NCI-H226 (cell line): ENCODE data around the gene CSH1.
A peak's percentile ranks its signal among the peaks of the same experiment; 100 is the strongest.

ENCODE experiments used
- DNase-seq: peaks from one replicate; pipeline ENCODE4 v3.0.0-alpha.2; 2015

Gene CSH1

DNA sequence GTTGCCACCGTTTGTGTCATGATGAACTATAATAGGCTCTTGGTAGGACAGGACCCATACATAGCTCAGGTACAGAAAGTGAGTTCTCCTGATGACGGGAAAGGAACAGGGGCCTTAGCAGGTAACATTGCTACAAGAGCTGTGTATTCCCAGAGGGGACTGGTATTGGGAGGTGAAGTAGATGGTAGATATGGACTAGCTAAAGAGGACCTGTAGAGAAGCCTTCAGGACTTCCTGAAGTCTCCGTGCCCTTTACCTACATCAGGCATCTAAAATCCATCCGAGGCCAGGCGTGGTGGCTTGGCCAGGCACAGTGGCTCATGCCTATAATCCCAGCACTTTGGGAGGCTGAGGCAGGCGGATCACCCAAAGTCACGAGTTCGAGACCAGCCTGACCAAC lies 41.2 kb downstream of the CSH1 start:
- no peak for DNase-seq

DNA sequence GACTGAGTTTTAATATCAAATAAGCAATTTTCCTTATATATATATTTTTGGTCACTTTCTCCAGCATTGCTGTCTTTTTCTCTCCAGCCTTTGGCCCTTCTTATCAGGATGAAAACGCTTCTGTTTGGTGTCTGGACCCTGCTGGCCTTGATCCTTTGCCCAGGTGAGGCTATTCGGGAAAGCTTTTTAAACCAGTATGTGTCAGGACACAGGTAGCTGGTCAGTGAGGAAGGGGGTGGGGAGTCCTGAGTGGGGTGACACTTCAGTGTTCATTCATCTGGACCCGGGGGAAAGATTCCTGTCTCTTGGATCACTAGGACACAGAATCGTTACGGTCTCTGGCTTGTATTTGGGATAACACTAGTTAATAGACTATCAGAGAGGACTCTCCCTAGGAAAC lies 41.7 kb downstream of the CSH1 start:
- no peak for DNase-seq

- DNase-seq, result no peak
Measured at GRCh38 chr17:63853260-63853659, 43.1 kb downstream of the CSH1 start.

GRCh38 chr17:63850401-63850800 lies 46.0 kb downstream of the CSH1 start:
- DNase-seq, result no peak

- peak; percentile 54 for DNase-seq
Measured at GRCh38 chr17:63848834-63849689, 47.3 kb downstream of the CSH1 start.

DNA sequence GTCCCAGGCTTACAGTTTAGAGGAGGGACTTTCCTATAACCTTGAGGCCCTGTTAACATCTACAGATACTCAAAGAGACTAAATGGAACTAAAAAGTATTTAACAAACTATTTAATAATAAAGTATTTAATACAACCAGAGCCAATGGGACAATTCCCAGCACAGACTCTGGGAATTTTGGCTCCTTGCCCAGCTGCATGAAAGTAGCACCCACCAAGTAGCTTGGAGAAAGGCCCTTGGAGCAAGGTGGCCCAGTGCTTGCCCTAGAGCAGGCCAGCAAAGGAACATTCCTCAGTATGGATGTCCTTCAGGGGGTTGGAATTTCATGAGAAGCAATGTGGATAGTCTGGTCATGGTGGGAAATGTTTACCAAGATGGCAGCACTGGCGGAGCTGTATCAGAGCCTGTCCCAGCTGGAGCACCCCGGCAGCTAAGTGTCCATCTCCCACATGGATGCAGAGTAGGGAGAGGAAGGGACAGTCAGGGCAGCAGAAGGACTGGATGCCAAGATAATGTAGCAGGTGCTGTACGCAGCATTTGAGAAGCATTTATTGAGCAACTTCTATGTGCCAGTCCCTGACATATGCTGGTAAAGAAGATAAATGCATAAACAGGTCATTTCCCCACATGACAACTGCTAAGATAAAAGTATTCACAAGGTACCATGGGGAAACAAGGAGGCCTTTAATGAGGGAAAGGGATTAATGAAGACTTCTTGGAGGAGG lies 48.7 kb downstream of the CSH1 start:
- DNase-seq, result no peak

DNA sequence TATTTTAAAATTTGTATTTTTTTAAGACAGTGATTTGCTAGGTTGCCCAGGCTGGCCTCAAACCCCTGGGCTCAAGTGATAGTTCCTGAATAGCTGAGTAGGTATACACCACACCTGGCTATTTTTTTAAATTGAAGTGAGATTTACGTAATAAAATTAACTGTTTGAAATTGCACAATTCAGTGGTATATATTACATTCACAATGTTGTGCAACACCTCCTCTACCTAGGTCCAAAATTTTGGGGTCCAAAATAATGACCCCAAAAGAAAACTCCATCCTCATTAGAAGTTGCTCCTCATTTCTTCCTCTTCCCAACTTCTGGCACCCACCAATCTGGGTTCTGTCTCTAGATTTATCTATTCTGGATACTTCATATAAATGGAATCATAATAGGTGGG lies 50.9 kb downstream of the CSH1 start:
- no peak for DNase-seq
